ENCODE results near the gene CLTCL1.

GRCh38 chr22:19228179-19228578 is 63.3 kb downstream of the CLTCL1 start:
- TF ChIP-seq CTCF (IDR thresholded peaks at IDR 0.05) (no peak), POLR2A (IDR thresholded peaks at IDR 0.05) (no peak)

All from ovary (tissue), 3 donors.